Stimulated activated naive CD4-positive, alpha-beta T cell treated with Interleukin-2 at 50 U/mL for 16 hours (primary cell): ENCODE measurements around the gene PCDHGC3.

ENCODE experiments used
- DNase-seq: peaks from one replicate; lab custom pipeline; 2025; lab: John Stamatoyannopoulos, UW

Gene PCDHGC3

GRCh38 chr5:141523991-141524390, 48.2 kb downstream of the PCDHGC3 start:
- DNase-seq, result no peak

GRCh38 chr5:141524604-141525597, 49.1 kb downstream of the PCDHGC3 start:
- DNase-seq, result peak; percentile 10

DNA sequence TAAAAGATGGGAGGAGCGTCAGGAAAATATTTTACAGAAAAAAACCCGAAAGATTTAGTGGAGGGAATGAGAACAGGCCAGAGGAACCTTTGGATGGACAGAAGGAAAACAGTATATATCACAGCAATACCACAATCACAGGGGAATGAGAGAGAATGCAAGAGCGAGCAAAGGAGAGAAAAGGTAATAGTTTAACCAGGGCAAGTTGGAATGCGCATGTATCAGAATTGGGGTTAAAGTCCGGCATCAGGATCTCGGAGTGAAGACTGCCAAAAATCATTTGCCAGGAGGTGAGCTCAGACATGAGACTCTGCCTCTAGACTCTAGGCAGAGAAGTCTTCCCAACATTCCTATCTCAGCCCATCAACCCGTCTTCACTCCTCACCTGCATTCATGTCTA, 49.9 kb downstream of the PCDHGC3 start:
- DNase-seq, result no peak

- DNase-seq, result no peak
These were observed 51.7 kb downstream of the PCDHGC3 start for GRCh38 chr5:141527426-141527825.
